Suprapubic skin (tissue), 3 donors: Measurements from ENCODE around the gene PLAGL1.

ENCODE experiments used
- POLR2A ChIP-seq, 2 donors: fragments of 450-650 bp; IDR thresholded peaks; one replicate each; pipeline ENCODE4 v1.6.1; 2017; ENCODE audit warnings: antibody characterized with exemption in 2 of 2, mild to moderate bottlenecking in 2 of 2, moderate library complexity in 2 of 2
- TF ChIP-seq, protein P1 (sequence below), 2 donors: fragments of 200-600 bp in 1 of 2; fragments of 450-650 bp in 1 of 2; sonication (generic) in 1 of 2; IDR thresholded peaks; one replicate each; pipeline ENCODE4 v1.5.1; 2016 to 2019; ENCODE audit warnings: antibody characterized with exemption in 2 of 2, mild to moderate bottlenecking in 1 of 2, moderate library complexity in 1 of 2

DNA sequence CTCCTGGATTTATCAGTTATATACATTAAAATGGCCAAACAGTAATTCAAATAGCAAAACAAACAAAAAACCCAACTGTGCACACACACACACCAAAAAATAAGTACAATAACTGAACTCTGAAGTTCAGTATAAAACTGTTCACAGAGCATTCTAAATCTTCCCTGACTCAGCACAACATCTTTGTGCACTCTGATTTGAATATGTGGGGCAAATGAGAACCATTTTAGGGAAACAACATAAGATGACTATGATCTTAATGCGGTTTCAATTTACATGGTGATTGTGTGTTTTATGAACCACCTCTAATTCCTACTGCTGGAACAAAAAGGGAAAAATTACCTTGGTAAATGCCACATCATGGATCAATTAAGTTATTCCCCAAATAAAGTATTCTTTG, 41.7 kb downstream of the PLAGL1 start:
- TF ChIP-seq, protein P1, sequence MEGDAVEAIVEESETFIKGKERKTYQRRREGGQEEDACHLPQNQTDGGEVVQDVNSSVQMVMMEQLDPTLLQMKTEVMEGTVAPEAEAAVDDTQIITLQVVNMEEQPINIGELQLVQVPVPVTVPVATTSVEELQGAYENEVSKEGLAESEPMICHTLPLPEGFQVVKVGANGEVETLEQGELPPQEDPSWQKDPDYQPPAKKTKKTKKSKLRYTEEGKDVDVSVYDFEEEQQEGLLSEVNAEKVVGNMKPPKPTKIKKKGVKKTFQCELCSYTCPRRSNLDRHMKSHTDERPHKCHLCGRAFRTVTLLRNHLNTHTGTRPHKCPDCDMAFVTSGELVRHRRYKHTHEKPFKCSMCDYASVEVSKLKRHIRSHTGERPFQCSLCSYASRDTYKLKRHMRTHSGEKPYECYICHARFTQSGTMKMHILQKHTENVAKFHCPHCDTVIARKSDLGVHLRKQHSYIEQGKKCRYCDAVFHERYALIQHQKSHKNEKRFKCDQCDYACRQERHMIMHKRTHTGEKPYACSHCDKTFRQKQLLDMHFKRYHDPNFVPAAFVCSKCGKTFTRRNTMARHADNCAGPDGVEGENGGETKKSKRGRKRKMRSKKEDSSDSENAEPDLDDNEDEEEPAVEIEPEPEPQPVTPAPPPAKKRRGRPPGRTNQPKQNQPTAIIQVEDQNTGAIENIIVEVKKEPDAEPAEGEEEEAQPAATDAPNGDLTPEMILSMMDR (IDR thresholded peaks at IDR 0.05) = no peak
- TF ChIP-seq POLR2A (IDR thresholded peaks at IDR 0.05) = no peak
